ENCODE results near the gene SLAIN1.

SLAIN1 gene

DNA sequence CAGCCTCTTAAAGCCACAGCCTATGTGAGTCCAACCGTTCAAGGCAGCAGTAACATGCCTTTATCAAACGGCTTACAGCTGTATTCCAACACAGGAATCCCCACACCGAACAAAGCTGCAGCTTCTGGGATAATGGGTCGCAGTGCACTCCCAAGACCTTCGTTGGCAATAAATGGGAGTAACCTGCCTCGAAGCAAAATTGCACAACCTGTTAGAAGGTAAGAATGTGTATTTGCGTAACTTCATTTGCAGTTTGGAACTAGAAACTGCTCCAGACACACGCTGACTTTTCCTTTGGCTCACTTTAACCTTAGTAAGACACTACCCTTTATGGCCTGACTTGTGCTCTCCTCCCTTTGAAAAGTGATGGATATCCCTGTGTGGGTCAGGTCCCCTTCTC lies 63.4 kb downstream of the SLAIN1 start:
- DNase-seq: no peak

DNA sequence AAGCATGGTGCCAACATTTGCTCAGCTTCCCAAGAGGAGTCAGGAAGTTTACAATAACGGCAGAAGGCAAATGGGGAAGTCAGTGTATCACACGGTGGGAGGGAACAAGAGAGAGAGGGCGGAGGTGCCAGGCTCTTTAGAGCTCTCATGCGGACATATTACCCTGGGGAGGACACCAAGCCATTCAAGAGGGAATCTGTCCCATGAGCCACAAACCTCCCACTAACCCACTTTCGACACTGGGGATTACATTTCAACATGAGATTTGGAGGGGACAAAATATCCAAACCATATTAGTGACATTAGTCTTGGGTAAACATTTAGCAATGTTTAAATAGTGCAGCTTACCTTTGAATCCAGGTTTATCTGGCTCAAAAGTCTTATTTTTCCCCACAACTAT lies 69.9 kb downstream of the SLAIN1 start:
- DNase-seq: no peak

DNA sequence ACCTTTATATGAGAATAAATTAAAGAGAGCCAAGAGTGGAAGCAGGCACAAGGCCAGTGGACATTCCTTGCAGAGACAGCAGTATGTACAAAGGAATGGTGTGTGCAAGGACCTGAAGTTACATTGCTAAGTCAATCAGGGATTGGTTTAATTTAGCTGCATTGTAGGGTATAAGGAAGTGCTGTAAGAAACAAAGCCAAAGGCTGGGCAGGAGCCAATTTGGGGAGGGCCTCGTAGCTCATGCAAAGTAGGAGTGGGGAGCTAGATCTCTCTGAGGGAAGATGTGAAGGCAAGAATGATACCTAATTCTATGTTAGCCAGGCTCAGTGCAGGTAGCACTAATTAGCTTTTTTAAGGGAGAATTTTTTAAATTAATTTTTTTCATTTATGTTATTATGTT lies 76.7 kb downstream of the SLAIN1 start:
- no peak for DNase-seq

DNA sequence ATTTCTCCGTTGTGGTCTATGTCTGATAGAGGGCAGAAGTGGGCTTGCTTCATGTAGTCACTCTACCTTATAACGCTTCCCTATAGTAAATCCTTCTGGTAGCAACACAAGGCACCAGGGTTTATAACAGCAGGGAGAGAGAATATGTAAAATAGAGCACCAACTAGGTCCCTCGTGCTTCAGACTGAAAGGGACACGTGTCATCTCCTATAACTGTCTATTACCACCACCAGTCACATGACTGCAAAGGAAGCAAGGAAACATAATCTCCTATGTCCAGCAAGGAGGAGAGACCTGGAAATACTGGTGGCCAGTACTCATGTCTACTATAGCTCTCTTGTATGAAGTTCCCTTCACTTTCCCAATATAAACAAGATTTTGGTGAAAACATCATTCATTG lies 79.2 kb downstream of the SLAIN1 start:
- no peak for DNase-seq

DNA sequence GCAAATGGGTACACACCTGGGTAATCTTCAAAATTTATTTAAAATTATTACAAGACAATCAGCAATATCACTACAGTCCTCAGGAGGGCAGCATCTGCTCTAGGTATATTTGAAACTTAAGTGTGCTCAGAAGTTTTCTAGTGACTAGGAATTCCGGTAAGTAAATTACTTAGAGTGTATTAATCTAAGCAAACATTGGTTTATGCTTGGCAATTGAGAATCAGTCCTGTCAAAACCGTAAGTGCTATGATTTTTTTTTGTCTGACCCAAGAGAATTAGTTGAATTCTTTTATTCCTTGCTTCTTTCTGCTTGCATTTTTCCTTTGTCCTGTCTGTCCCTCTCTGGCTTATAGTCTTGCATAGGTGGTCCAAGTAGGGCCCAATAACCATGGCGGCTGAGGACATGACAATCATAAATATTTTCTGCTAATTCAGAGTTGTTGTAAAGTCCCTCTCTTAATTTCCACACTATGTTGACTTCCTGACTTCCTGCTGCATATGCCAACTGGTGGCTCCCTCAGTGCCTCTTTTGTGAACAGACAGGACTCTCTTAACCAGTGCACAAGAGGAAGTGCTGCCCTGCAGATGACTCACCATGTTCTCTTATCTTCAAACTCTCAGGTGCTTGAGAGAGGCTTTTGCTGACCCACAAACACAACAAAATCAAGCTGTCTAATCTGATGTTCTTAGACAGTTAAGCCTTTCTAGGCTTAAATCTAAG lies 82.2 kb downstream of the SLAIN1 start:
- peak; percentile 5 to 12 for DNase-seq

DNA sequence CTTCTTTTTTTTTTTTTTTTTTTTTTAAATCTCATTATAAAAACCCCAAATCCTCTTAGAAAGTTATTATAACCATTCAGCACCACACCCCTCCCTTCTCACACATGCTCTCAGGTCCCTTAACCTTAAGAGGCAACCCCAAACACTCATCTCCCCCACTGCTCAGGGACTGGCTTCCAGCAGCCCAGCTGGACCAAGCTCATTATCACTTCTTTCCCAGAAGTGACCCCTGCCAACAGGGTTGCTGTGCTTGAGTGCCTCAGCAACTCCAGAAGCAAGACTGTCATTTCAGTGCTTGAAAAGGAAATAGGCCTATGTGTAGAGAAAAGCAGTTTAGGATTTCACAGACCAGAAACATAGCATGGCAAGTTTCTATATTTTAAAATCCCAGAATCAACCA lies 84.3 kb downstream of the SLAIN1 start:
- no peak for DNase-seq

DNA sequence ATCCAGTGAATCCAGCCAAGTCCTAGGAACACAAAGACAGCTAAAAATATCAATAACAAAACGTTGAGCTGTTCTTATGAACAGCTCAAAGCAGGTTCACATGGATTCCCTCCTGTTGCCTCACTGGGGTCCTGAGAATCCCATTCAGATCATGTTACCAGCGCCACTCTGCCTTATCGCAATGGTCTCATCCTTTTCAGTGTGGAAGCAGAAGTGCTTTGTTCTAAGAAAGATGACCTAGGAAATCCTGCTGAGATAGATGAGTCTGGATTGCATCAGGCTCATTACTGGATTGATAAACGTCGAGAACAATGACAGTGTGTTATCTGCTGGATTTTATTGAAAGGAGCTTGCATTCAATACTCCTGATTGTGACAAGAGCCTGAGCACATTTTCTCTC lies 87.0 kb downstream of the SLAIN1 start:
- DNase-seq: no peak

DNA sequence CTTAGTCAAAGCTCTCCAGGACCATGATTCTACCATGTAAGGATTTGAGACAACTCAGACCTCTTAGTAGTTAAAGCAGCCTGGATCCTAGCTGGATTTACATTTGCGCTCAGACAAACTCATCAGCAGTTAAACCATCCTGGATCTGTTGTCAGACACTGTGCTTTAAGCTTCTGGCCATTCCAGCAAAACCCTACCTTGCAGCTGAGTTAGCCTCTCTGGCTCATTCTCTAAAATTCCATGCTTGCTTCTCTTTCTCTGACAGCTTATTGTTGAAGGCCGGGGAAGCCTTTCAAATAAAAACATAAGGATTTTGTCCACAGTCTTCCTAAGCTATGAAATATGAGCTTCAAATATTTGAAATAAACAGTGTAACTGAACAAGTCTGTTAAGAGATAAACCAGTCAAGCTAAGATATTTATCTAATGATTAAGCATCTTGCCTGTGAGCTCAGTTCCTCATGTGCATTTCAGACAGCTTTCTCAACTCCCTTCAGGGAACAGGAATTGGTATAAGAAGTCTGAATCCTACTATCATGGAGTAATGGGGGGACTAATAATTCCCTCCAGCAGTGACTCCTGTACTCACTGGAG lies 89.3 kb downstream of the SLAIN1 start:
- DNase-seq: no peak

DNA sequence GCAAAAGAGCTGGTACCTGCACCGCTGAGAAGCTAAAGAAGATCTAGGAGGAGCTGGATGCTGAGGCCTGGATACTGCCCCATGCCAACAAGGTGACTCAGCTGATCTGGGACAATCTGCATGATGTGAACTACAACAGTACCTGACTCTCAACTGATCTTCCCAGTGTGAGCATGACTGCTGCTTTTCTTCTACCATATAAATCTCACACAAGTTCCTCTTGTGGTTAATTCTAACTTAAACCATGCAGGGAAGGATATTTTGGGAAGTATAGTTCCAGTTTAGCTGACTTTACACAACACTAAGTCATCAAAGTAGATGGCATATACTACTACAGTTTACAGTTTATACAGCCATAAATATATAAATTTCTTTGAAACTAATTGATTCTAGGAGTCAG lies 91.9 kb downstream of the SLAIN1 start:
- no peak for DNase-seq

DNA sequence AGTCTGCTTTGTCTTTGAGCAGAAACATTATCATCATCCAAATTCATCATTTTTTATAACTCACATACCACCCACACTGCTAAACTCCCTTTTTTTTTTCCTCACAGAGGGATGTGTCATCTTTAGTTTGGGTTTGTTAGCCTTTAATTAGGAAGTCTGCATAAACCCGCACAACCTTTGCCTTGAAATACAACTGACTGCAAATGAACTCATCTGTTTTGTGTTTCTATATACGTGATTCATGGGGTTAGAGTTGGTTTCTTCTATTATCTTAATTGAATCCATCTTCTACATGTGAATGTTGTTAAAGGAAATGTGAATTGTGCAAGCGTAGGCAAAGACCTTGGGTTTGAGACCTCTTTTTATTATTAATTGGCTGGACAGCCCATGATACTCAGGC lies 102.7 kb downstream of the SLAIN1 start:
- DNase-seq: no peak

DNA sequence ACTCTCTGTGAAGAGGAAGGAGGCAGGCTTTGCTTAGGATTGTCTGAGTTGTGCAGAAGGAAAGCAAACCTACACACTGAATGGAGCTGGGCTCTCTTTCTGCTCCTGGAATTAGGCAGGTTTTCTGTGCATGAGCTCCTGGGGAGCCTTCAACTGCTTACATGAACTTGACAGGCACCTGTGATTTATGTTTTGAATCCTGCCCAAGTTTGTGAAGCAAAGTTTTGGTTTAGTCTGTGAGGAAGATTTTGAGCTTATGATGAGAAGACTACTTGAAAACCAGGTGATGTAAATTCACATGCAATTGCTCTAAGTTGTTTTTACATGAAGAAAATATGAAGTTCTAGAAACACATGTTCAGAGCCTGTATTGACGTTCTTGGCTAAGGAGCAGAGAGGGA lies 109.0 kb downstream of the SLAIN1 start:
- DNase-seq: no peak

DNA sequence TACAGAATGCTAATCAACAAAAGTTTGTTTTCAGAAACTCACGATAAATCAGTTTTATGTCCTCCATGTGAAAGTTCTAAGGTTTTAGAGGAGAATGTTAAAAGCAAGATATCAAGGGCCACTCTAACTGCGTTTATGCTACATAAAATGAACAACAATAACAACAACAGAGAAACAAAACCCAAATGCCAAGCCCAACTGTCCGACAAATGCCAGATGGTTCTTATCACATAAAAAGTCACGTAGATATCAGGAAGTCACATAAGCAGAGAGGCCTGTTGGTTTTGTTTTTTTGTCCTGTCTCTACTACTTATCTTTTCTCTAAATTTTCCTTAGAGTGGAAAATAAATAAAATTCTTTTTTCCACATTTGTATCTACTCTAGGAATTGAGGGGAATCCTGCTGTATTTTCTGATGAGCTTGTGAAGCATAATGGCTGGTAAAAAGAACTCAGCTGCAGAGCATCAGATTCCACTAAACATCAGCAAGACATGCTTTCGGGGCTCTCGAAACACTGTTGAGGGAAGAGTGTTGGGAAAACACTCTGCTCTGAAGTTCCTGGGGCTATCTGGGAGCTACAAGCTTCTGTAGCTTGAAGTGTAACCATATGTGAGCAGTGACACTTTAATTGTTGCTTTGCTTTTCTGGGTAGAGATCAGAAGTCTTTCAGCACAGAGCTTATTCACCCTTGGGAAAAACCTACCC lies 110.1 kb downstream of the SLAIN1 start:
- no peak for DNase-seq

DNA sequence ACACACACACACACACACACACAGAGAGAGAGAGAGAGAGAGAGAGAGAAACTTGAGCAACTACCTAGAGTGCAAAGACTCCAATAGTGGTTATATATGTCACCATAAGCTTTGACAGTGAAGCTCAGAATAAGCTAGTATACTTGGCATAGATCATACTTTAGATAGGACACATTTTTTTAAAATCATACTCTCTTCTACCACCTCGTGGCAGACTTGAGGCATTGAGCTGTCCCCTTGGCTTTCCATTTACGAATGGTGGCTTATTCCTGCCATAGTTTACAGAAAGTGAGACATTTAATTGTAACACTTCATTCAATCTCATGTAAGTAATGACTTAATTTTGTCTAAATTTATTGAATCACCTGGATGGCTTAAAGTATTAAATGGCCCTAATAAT lies 112.9 kb downstream of the SLAIN1 start:
- no peak for DNase-seq

DNA sequence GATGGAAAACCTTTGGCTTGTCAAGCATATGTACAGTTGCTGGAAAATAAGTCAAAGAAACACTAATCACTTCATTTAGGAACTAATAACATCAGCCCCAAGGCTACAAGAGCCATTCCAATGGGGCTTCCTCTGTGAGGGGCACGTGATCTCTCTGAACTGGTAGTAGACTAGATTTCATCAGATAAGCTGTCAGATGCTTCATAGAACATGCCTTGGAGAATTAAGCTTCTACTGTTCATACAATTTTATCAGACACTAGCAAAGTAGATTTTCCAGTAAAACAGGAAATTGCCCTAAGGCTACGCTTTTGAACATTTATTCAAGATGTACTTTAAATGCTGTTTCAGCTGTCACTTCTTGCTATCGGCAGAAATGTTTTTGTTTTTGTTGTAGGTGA lies 113.4 kb downstream of the SLAIN1 start:
- no peak for DNase-seq

DNA sequence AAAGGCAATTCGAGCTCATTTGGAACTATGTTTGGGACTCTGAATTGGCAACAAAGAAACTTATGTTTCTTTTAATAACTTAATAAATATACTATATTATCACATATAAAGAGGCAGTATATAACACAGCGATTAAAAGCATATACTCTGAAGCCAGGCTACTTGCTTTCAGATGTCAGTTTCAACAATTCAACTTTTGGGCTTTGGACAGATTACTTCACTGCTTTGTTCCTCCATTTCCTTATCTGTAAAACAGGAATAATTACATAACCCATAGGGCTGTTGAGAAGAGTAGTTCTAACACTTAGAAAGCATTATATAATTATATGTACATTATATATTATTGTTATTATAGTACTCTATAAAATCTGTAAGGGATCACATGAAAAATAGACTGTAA lies 113.9 kb downstream of the SLAIN1 start:
- no peak for DNase-seq

DNA sequence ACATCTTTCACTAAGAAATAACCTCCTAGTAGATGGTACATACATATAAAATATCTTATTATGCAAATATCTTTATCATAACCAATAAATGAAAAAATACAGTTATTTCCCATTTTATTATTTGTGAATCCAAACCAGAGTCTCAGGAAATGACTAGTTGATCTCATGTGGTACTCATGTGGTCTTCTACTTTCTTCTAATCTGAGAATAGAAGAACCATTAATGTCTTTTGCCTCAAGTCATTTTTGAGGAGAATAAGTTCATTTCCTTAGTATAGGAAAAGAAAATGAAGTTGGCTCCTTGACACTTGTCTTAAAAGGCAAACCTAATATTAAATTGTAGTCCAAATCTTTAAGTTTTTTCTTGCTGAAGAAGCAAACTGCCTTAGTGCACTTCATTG lies 114.5 kb downstream of the SLAIN1 start:
- no peak for DNase-seq
